ENCODE measurements around the gene CNTFR. TPM values are rescaled to one million over a fixed set of nuclear protein-coding genes. Genes with fewer than 3 reads are reported as not detected.

The CNTFR gene
- total and polyA plus RNA-seq, 7 experiments from 2014 or later: not detected

GRCh38 chr9:34580358-34580757 is 9.2 kb downstream of the CNTFR start:
- peaks cover 0 to 2% (median 0%) of the 10 kb centered on the region in 11 donors for H3K9me3 Mint-ChIP-seq
- Histone ChIP-seq H3K4me3 (ENCODE audit: low read length) (no peak overlapping the region), H3K27me3 (ENCODE audit: control insufficient read depth in 2 of 2, insufficient read depth in 2 of 2, low read length in 2 of 2) (peaks cover 0 to 13% of the 10 kb centered on the region in 2 donors), H3K36me3 (ENCODE audit: control insufficient read depth in 2 of 3, insufficient read depth in 3 of 3, low read length in 3 of 3) (no peaks in the 10 kb centered on the region), H3K27ac (ENCODE audit: low read depth, low read length) (no peak overlapping the region), H3K9me3 (ENCODE audit: control insufficient read depth in 2 of 3, low read length in 3 of 3) (no peaks in the 10 kb centered on the region), H3K4me1 (ENCODE audit: control insufficient read depth in 2 of 2, insufficient read depth in 2 of 2, low read length in 2 of 2) (peaks cover 0 to 5% of the 10 kb centered on the region in 2 donors)
- ATAC-seq (no peak), DNase-seq (no peak)
- POLR2A ChIA-PET: no interaction called here
- H3K4me1 Mint-ChIP-seq: peaks cover 0 to 18% (median 11%) of the 10 kb centered on the region in 7 donors
- peaks cover 64 to 87% (median 74%) of the 10 kb centered on the region in 5 donors for H3K27me3 Mint-ChIP-seq
- H3K36me3 Mint-ChIP-seq: no peaks in the 10 kb centered on the region
- H3K27ac Mint-ChIP-seq: no peak overlapping the region
- intact Hi-C loops (cut with micrococcal nuclease): no loop called here
- no peak overlapping the region for H3K4me3 Mint-ChIP-seq
- CTCF ChIA-PET: interaction anchor here (1.8 kb wide), 1 partner anchor 12 kb away, joined by 4 read pairs; no protein-coding TSS in a partner anchor

GRCh38 chr9:34579808-34580163 is 9.7 kb downstream of the CNTFR start:
- H3K4me1 ChIP-seq (ENCODE audit: control insufficient read depth in 2 of 2, insufficient read depth in 2 of 2, low read length in 2 of 2): peaks cover 0 to 5% of the 10 kb centered on the region in 2 donors
- ATAC-seq: no peak
- peaks cover 0 to 13% of the 10 kb centered on the region in 2 donors for H3K27me3 ChIP-seq (ENCODE audit: control insufficient read depth in 2 of 2, insufficient read depth in 2 of 2, low read length in 2 of 2)
- ChIA-PET POLR2A (no interaction called here), CTCF (interaction anchor here (1.8 kb wide), 1 partner anchor 12 kb away, joined by 4 read pairs; no protein-coding TSS in a partner anchor)
- no peak overlapping the region for H3K27ac ChIP-seq (ENCODE audit: low read depth, low read length)
- Mint-ChIP-seq H3K4me1 (peaks cover 0 to 18% (median 11%) of the 10 kb centered on the region in 7 donors), H3K9me3 (peaks cover 0 to 2% (median 0%) of the 10 kb centered on the region in 11 donors), H3K4me3 (peak overlapping the region in 1 of 10 donors; percentile 37), H3K27ac (no peak overlapping the region), H3K27me3 (peaks cover 59 to 82% (median 75%) of the 10 kb centered on the region in 5 donors), H3K36me3 (no peaks in the 10 kb centered on the region)
- intact Hi-C loops (cut with micrococcal nuclease): no loop called here
- no peak overlapping the region for H3K4me3 ChIP-seq (ENCODE audit: low read length)
- H3K36me3 ChIP-seq (ENCODE audit: control insufficient read depth in 2 of 3, insufficient read depth in 3 of 3, low read length in 3 of 3): no peaks in the 10 kb centered on the region
- no peak for DNase-seq
- H3K9me3 ChIP-seq (ENCODE audit: control insufficient read depth in 2 of 3, low read length in 3 of 3): no peaks in the 10 kb centered on the region

GRCh38 chr9:34579104-34579807 is 10.3 kb downstream of the CNTFR start:
- no peak overlapping the region for H3K27ac Mint-ChIP-seq
- Histone ChIP-seq H3K36me3 (ENCODE audit: control insufficient read depth in 2 of 3, insufficient read depth in 3 of 3, low read length in 3 of 3) (no peaks in the 10 kb centered on the region), H3K4me1 (ENCODE audit: control insufficient read depth in 2 of 2, insufficient read depth in 2 of 2, low read length in 2 of 2) (peaks cover 0 to 5% of the 10 kb centered on the region in 2 donors), H3K27ac (ENCODE audit: low read depth, low read length) (no peak overlapping the region), H3K27me3 (ENCODE audit: control insufficient read depth in 2 of 2, insufficient read depth in 2 of 2, low read length in 2 of 2) (peaks cover 0 to 13% of the 10 kb centered on the region in 2 donors), H3K9me3 (ENCODE audit: control insufficient read depth in 2 of 3, low read length in 3 of 3) (no peaks in the 10 kb centered on the region), H3K4me3 (ENCODE audit: low read length) (no peak overlapping the region)
- ATAC-seq (no peak), DNase-seq (no peak)
- POLR2A ChIA-PET: no interaction called here
- intact Hi-C loops (cut with micrococcal nuclease): no loop called here
- peak overlapping the region in 4 of 10 donors; percentile 30 to 80 (median 41) for H3K4me3 Mint-ChIP-seq
- CTCF ChIA-PET: interaction anchor here (1.8 kb wide), 1 partner anchor 13 kb away, joined by 4 read pairs; no protein-coding TSS in a partner anchor
- peaks cover 0 to 18% (median 11%) of the 10 kb centered on the region in 7 donors for H3K4me1 Mint-ChIP-seq
- H3K9me3 Mint-ChIP-seq: peaks cover 0 to 2% (median 0%) of the 10 kb centered on the region in 11 donors
- peaks cover 61 to 77% (median 75%) of the 10 kb centered on the region in 5 donors for H3K27me3 Mint-ChIP-seq
- H3K36me3 Mint-ChIP-seq: no peaks in the 10 kb centered on the region

GRCh38 chr9:34578241-34579103 is 11.1 kb downstream of the CNTFR start:
- no peaks in the 10 kb centered on the region for H3K36me3 ChIP-seq (ENCODE audit: control insufficient read depth in 2 of 3, insufficient read depth in 3 of 3, low read length in 3 of 3)
- intact Hi-C loops (cut with micrococcal nuclease): no loop called here
- H3K4me1 ChIP-seq (ENCODE audit: control insufficient read depth in 2 of 2, insufficient read depth in 2 of 2, low read length in 2 of 2): peaks cover 0 to 5% of the 10 kb centered on the region in 2 donors
- peaks cover 0 to 15% of the 10 kb centered on the region in 2 donors for H3K27me3 ChIP-seq (ENCODE audit: control insufficient read depth in 2 of 2, insufficient read depth in 2 of 2, low read length in 2 of 2)
- Mint-ChIP-seq H3K27ac (no peak overlapping the region), H3K4me1 (peaks cover 0 to 18% (median 12%) of the 10 kb centered on the region in 7 donors), H3K36me3 (no peaks in the 10 kb centered on the region), H3K9me3 (peaks cover 0 to 2% (median 0%) of the 10 kb centered on the region in 11 donors), H3K27me3 (peaks cover 59 to 74% (median 70%) of the 10 kb centered on the region in 5 donors), H3K4me3 (peak overlapping the region in 5 of 10 donors; percentile 36 to 80 (median 46))
- no peak overlapping the region for H3K27ac ChIP-seq (ENCODE audit: low read depth, low read length)
- ChIA-PET POLR2A (no interaction called here), CTCF (interaction anchor here (1.8 kb wide), 1 partner anchor 14 kb away, joined by 4 read pairs; no protein-coding TSS in a partner anchor)
- ATAC-seq (peak; percentile 19), DNase-seq (no peak)
- no peak overlapping the region for H3K4me3 ChIP-seq (ENCODE audit: low read length)
- H3K9me3 ChIP-seq (ENCODE audit: control insufficient read depth in 2 of 3, low read length in 3 of 3): no peaks in the 10 kb centered on the region

- intact Hi-C loops (cut with micrococcal nuclease): no loop called here
- H3K9me3 Mint-ChIP-seq: peaks cover 0 to 2% (median 0%) of the 10 kb centered on the region in 11 donors
- H3K27ac Mint-ChIP-seq: no peak overlapping the region
- CTCF ChIA-PET: no interaction called here
- no peak overlapping the region for H3K4me3 ChIP-seq (ENCODE audit: low read length)
- POLR2A ChIA-PET: no interaction called here
- no peaks in the 10 kb centered on the region for H3K9me3 ChIP-seq (ENCODE audit: control insufficient read depth in 2 of 3, low read length in 3 of 3)
- no peak for DNase-seq
- peaks cover 0 to 18% (median 12%) of the 10 kb centered on the region in 7 donors for H3K4me1 Mint-ChIP-seq
- H3K27ac ChIP-seq (ENCODE audit: low read depth, low read length): no peak overlapping the region
- no peak for ATAC-seq
- peak overlapping the region; percentile 39 to 80 (median 60) for H3K4me3 Mint-ChIP-seq
- H3K27me3 ChIP-seq (ENCODE audit: control insufficient read depth in 2 of 2, insufficient read depth in 2 of 2, low read length in 2 of 2): peaks cover 0 to 15% of the 10 kb centered on the region in 2 donors
- H3K4me1 ChIP-seq (ENCODE audit: control insufficient read depth in 2 of 2, insufficient read depth in 2 of 2, low read length in 2 of 2): peaks cover 0 to 5% of the 10 kb centered on the region in 2 donors
- H3K27me3 Mint-ChIP-seq: peaks cover 54 to 69% (median 64%) of the 10 kb centered on the region in 5 donors
- no peaks in the 10 kb centered on the region for H3K36me3 Mint-ChIP-seq
- no peaks in the 10 kb centered on the region for H3K36me3 ChIP-seq (ENCODE audit: control insufficient read depth in 2 of 3, insufficient read depth in 3 of 3, low read length in 3 of 3)
These were observed 11.9 kb downstream of the CNTFR start for GRCh38 chr9:34577400-34578240.

All from naive thymus-derived CD4-positive, alpha-beta T cell (primary cell).